SK-N-SH treated with all-trans-retinoic acid at 6 μM for 48 hours (cell line): ENCODE results near the gene FEM1A.

ENCODE experiments used
- ATAC-seq: fragments of 200-7000 bp; cut with Tn5 transposase; 3 replicates; pipeline ENCODE4 v1.9.1; 2020; ENCODE audit warnings: mild to moderate bottlenecking, moderate library complexity
- ARNTL ChIP-seq: fragments of 450-650 bp; formaldehyde crosslinking; IDR thresholded peaks from 2 replicates; pipeline ENCODE4 v1.5.0; 2020; ENCODE audit warnings: low read depth, mild to moderate bottlenecking, moderate library complexity, borderline replicate concordance
- BACH2 ChIP-seq: fragments of 250-450 bp; sonication (Bioruptor Pico); IDR thresholded peaks from 2 replicates; pipeline ENCODE4 v1.9.0; 2021; ENCODE audit warnings: mild to moderate bottlenecking, borderline replicate concordance
- CSDC2 ChIP-seq: fragments of 250-450 bp; sonication (Bioruptor Pico); IDR thresholded peaks from 2 replicates; pipeline ENCODE4 v1.5.0; 2020; ENCODE audit warnings: mild to moderate bottlenecking, moderate library complexity
- ESRRG ChIP-seq: fragments of 250-450 bp; sonication (Bioruptor Pico); IDR thresholded peaks from 2 replicates; pipeline ENCODE4 v1.6.1; 2021; ENCODE audit warnings: mild to moderate bottlenecking
- GLIS3 ChIP-seq: fragments of 250-450 bp; sonication (Bioruptor Pico); IDR thresholded peaks from 2 replicates; pipeline ENCODE4 v1.5.0; 2020; ENCODE audit warnings: mild to moderate bottlenecking, moderate library complexity
- ISL1 ChIP-seq: fragments of 250-450 bp; sonication (Bioruptor Pico); IDR thresholded peaks from 2 replicates; pipeline ENCODE4 v2.1.2; 2022; ENCODE audit warnings: mild to moderate bottlenecking, moderate library complexity
- OSR1 ChIP-seq: fragments of 250-450 bp; sonication (Bioruptor Pico); IDR thresholded peaks from 2 replicates; pipeline ENCODE4 v1.8.0; 2022; ENCODE audit warnings: moderate library complexity, mild to moderate bottlenecking, inconsistent platforms
- PATZ1 ChIP-seq: fragments of 250-450 bp; sonication (Bioruptor Pico); IDR thresholded peaks from 2 replicates; pipeline ENCODE4 v1.8.0; 2020; ENCODE audit warnings: mild to moderate bottlenecking, moderate library complexity, borderline replicate concordance
- POU6F1 ChIP-seq: fragments of 250-450 bp; sonication (Bioruptor Pico); IDR thresholded peaks from 2 replicates; pipeline ENCODE4 v1.8.0; 2021; ENCODE audit warnings: low read depth, mild to moderate bottlenecking, moderate library complexity, borderline replicate concordance
- PPARA ChIP-seq: fragments of 250-450 bp; sonication (Bioruptor Pico); IDR thresholded peaks from 2 replicates; pipeline ENCODE4 v1.5.0; 2020; ENCODE audit warnings: mild to moderate bottlenecking, borderline replicate concordance
- RARB ChIP-seq: fragments of 250-450 bp; sonication (Bioruptor Pico); IDR thresholded peaks from 2 replicates; pipeline ENCODE4 v1.8.0; 2021; ENCODE audit warnings: mild to moderate bottlenecking, moderate library complexity
- SNAI2 ChIP-seq: fragments of 250-450 bp; sonication (Bioruptor Pico); IDR thresholded peaks from 2 replicates; pipeline ENCODE4 v1.5.0; 2020; ENCODE audit warnings: mild to moderate bottlenecking, moderate library complexity
- TCF4 ChIP-seq: fragments of 250-450 bp; sonication (Bioruptor Pico); IDR thresholded peaks from 2 replicates; pipeline ENCODE4 v1.8.0; 2021; ENCODE audit warnings: mild to moderate bottlenecking, moderate library complexity, borderline replicate concordance
- TOX ChIP-seq: fragments of 250-450 bp; sonication (Bioruptor Pico); IDR thresholded peaks from 2 replicates; pipeline ENCODE4 v1.8.0; 2021; ENCODE audit warnings: mild to moderate bottlenecking, moderate library complexity, borderline replicate concordance
- TSHZ2 ChIP-seq: fragments of 250-450 bp; sonication (Bioruptor Pico); IDR thresholded peaks from 2 replicates; pipeline ENCODE4 v1.5.0; 2020; ENCODE audit warnings: mild to moderate bottlenecking, moderate library complexity
- ZC3H10 ChIP-seq: fragments of 250-450 bp; sonication (Bioruptor Pico); IDR thresholded peaks from 2 replicates; pipeline ENCODE4 v1.5.1; 2021; ENCODE audit warnings: mild to moderate bottlenecking, moderate library complexity
- ZFP3 ChIP-seq: fragments of 250-450 bp; sonication (Bioruptor Pico); IDR thresholded peaks from 2 replicates; pipeline ENCODE4 v1.5.0; 2020; ENCODE audit warnings: mild to moderate bottlenecking, moderate library complexity
- ZFP30 ChIP-seq: fragments of 450-650 bp; formaldehyde crosslinking; IDR thresholded peaks from 2 replicates; pipeline ENCODE4 v1.5.0; 2022; ENCODE audit warnings: mild to moderate bottlenecking, moderate library complexity
- ZNF565 ChIP-seq: fragments of 450-650 bp; formaldehyde crosslinking; conservative IDR thresholded peaks from 2 replicates; pipeline ENCODE4 v1.5.0; 2020; ENCODE audit warnings: low read depth, mild to moderate bottlenecking, moderate library complexity
- ZNF70 ChIP-seq: fragments of 450-650 bp; formaldehyde crosslinking; IDR thresholded peaks from 2 replicates; pipeline ENCODE4 v1.5.0; 2020; ENCODE audit warnings: mild to moderate bottlenecking, moderate library complexity
- ZNF8 ChIP-seq: fragments of 450-650 bp; formaldehyde crosslinking; IDR thresholded peaks from 2 replicates; pipeline ENCODE4 v1.5.0; 2020; ENCODE audit warnings: mild to moderate bottlenecking, moderate library complexity
- TF ChIP-seq, protein P1 (sequence below): fragments of 250-450 bp; sonication (Bioruptor Pico); IDR thresholded peaks from 2 replicates; pipeline ENCODE4 v1.5.1; 2020; ENCODE audit warnings: low read depth, mild to moderate bottlenecking, moderate library complexity
- TF ChIP-seq, protein P2 (sequence below): fragments of 250-450 bp; sonication (Bioruptor Pico); IDR thresholded peaks from 2 replicates; pipeline ENCODE4 v1.5.1; 2021; ENCODE audit warnings: mild to moderate bottlenecking, moderate library complexity

FEM1A gene

GRCh38 chr19:4794971-4795370 lies 3.4 kb downstream of the FEM1A start:
- no peak for ATAC-seq
- TF ChIP-seq ZNF8 (CRISPR knock-in tag): no peak
- no peak for TF ChIP-seq TCF4 (CRISPR knock-in tag)
- TF ChIP-seq TSHZ2 (CRISPR knock-in tag): no peak
- no peak for TF ChIP-seq TOX (CRISPR knock-in tag)
- no peak for TF ChIP-seq ESRRG (CRISPR knock-in tag)
- no peak for TF ChIP-seq ARNTL
- no peak for TF ChIP-seq GLIS3 (CRISPR knock-in tag)
- no peak for TF ChIP-seq ISL1 (CRISPR knock-in tag)
- TF ChIP-seq, protein P1, sequence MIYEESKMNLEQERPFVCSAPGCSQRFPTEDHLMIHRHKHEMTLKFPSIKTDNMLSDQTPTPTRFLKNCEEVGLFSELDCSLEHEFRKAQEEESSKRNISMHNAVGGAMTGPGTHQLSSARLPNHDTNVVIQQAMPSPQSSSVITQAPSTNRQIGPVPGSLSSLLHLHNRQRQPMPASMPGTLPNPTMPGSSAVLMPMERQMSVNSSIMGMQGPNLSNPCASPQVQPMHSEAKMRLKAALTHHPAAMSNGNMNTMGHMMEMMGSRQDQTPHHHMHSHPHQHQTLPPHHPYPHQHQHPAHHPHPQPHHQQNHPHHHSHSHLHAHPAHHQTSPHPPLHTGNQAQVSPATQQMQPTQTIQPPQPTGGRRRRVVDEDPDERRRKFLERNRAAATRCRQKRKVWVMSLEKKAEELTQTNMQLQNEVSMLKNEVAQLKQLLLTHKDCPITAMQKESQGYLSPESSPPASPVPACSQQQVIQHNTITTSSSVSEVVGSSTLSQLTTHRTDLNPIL (CRISPR knock-in tag): no peak
- no peak for TF ChIP-seq OSR1 (CRISPR knock-in tag)
- TF ChIP-seq ZNF70 (CRISPR knock-in tag): no peak
- TF ChIP-seq CSDC2: no peak
- TF ChIP-seq ZFP3 (CRISPR knock-in tag): no peak
- TF ChIP-seq ZC3H10 (CRISPR knock-in tag): no peak
- no peak for TF ChIP-seq RARB (CRISPR knock-in tag)
- no peak for TF ChIP-seq ZNF565 (CRISPR knock-in tag)
- TF ChIP-seq POU6F1 (CRISPR knock-in tag): no peak
- TF ChIP-seq PATZ1 (CRISPR knock-in tag): no peak

GRCh38 chr19:4795400-4795799 lies 3.9 kb downstream of the FEM1A start:
- no peak for TF ChIP-seq ZNF565 (CRISPR knock-in tag)
- no peak for TF ChIP-seq PATZ1 (CRISPR knock-in tag)
- no peak for TF ChIP-seq TCF4 (CRISPR knock-in tag)
- TF ChIP-seq ZFP3 (CRISPR knock-in tag): no peak
- no peak for TF ChIP-seq PPARA (CRISPR knock-in tag)
- TF ChIP-seq SNAI2 (CRISPR knock-in tag): no peak
- no peak for TF ChIP-seq ARNTL
- TF ChIP-seq BACH2 (CRISPR knock-in tag): no peak
- TF ChIP-seq CSDC2: no peak
- no peak for TF ChIP-seq GLIS3 (CRISPR knock-in tag)
- TF ChIP-seq TOX (CRISPR knock-in tag): no peak
- ATAC-seq: no peak

- TF ChIP-seq RARB (CRISPR knock-in tag) (no peak), ZFP30 (CRISPR knock-in tag) (no peak), GLIS3 (CRISPR knock-in tag) (no peak), ZNF8 (CRISPR knock-in tag) (no peak), ZNF70 (CRISPR knock-in tag) (no peak), TSHZ2 (CRISPR knock-in tag) (no peak), ESRRG (CRISPR knock-in tag) (no peak)
- TF ChIP-seq, protein P2, sequence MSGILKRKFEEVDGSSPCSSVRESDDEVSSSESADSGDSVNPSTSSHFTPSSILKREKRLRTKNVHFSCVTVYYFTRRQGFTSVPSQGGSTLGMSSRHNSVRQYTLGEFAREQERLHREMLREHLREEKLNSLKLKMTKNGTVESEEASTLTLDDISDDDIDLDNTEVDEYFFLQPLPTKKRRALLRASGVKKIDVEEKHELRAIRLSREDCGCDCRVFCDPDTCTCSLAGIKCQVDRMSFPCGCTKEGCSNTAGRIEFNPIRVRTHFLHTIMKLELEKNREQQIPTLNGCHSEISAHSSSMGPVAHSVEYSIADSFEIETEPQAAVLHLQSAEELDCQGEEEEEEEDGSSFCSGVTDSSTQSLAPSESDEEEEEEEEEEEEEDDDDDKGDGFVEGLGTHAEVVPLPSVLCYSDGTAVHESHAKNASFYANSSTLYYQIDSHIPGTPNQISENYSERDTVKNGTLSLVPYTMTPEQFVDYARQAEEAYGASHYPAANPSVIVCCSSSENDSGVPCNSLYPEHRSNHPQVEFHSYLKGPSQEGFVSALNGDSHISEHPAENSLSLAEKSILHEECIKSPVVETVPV (CRISPR knock-in tag): no peak
These were observed 9.1 kb downstream of the FEM1A start for GRCh38 chr19:4800591-4801081.

More at GRCh38 chr19:4800591-4801081, 9.1 kb downstream of the FEM1A start:
- no peak for ATAC-seq
